VCaP (cell line): ENCODE measurements around the gene ERVW-1.

Source experiments
- H3K27ac ChIP-seq: fragments of 450-650 bp; 2 replicates; pipeline ENCODE4 v1.5.1; 2017
- TF ChIP-seq, protein P1 (sequence below): fragments of 450-650 bp; conservative IDR thresholded peaks from 2 replicates; pipeline ENCODE4 v1.5.1; 2017; ENCODE audit warnings: mild to moderate bottlenecking, moderate library complexity

ERVW-1 gene

DNA sequence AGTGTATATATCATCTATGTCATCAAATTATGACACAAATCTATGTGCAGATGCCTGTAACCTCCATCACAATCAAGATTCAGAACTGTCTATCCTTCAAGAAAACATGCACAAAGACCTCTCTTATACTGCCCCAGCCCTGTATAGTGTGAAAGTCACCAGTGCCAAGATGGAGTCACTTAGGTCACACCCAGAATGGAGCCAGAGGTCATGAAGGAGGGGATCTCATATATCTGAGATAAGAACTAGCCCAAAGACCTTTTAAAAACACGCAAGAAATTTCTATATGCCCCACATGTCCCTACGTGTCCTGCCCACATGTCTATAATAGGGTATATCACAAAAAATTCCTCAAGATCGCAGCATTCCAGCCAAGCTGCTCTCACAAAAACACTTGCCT is 50.6 kb downstream of the ERVW-1 start:
- TF ChIP-seq, protein P1, sequence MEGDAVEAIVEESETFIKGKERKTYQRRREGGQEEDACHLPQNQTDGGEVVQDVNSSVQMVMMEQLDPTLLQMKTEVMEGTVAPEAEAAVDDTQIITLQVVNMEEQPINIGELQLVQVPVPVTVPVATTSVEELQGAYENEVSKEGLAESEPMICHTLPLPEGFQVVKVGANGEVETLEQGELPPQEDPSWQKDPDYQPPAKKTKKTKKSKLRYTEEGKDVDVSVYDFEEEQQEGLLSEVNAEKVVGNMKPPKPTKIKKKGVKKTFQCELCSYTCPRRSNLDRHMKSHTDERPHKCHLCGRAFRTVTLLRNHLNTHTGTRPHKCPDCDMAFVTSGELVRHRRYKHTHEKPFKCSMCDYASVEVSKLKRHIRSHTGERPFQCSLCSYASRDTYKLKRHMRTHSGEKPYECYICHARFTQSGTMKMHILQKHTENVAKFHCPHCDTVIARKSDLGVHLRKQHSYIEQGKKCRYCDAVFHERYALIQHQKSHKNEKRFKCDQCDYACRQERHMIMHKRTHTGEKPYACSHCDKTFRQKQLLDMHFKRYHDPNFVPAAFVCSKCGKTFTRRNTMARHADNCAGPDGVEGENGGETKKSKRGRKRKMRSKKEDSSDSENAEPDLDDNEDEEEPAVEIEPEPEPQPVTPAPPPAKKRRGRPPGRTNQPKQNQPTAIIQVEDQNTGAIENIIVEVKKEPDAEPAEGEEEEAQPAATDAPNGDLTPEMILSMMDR, result no peak
- H3K27ac ChIP-seq, result no peak overlapping the region

DNA sequence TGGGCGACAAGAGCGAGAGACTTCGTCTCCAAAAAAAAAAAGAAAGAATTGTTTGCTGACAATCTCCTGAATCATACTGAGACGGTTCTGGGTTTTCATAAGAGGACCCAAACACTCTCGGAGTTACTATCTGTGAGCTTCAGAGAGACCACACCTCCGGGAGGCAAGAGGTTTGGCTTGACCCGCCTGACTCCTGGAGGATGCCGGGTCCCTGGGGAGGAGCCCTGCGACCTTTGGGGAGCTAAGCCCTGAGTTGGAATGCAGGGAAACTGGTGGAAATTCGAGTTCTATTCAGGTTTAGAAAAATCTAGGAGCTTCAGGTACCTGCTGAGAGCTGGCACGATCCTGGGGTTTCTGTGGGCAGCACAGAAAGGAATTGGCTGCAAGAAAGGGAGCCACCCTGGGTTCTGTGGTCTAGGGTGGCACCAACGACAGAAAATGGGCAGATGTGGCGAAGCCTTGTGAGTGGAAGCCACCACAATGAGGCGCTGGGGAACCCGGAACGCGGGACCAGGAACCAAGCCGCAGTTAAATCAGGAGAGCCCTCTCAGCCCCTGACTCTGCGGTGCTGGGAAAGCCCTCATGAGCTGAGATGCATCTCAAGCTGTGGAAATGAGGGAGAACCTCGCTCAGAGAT is 52.3 kb downstream of the ERVW-1 start:
- TF ChIP-seq, protein P1, result no peak
- no peak overlapping the region for H3K27ac ChIP-seq

DNA sequence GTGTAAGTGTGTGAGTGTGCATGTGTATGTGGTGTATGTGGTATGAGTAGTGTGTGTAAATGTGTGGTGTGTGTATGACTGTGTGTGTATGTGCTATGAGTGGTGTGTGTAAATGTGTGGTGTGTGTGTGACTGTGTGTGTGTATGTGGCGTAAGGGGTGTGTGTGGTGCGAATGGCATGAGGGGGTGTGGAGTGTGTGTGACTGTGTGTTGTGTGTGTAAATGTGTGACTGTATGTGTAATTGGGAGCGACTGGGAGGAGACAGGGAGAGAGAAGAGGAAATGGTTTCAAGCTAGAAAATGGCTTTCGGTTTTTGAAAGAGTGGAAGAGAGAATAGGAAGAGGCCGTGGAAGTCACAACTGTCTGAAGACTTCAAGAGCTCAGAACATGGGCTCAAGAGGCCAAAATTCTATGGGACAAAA is 54.0 kb downstream of the ERVW-1 start:
- TF ChIP-seq, protein P1, result no peak
- H3K27ac ChIP-seq, result peak overlapping the region; percentile 4; the same call in 1 of the 2 replicates

DNA sequence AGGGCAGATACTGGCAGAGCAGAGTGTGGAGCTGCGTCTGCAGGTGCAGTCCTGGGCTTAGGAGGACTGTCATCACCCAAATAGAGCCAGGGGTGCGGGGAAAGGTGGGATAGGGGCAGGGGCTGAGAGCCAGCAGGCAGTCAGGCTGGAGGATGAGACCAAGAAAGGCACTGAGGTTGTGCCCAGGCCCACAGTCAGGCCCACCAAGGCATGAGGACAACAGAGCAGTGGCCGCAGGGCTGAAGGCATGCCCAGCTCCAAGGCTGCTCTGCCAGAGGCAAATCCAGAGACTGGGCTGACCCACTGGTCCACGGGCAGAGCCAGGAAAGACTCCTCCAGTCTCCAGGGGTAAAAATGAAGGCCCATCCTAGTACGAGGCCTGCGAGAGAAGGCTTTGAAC is 54.8 kb downstream of the ERVW-1 start:
- TF ChIP-seq, protein P1, result no peak
- no peak overlapping the region for H3K27ac ChIP-seq

DNA sequence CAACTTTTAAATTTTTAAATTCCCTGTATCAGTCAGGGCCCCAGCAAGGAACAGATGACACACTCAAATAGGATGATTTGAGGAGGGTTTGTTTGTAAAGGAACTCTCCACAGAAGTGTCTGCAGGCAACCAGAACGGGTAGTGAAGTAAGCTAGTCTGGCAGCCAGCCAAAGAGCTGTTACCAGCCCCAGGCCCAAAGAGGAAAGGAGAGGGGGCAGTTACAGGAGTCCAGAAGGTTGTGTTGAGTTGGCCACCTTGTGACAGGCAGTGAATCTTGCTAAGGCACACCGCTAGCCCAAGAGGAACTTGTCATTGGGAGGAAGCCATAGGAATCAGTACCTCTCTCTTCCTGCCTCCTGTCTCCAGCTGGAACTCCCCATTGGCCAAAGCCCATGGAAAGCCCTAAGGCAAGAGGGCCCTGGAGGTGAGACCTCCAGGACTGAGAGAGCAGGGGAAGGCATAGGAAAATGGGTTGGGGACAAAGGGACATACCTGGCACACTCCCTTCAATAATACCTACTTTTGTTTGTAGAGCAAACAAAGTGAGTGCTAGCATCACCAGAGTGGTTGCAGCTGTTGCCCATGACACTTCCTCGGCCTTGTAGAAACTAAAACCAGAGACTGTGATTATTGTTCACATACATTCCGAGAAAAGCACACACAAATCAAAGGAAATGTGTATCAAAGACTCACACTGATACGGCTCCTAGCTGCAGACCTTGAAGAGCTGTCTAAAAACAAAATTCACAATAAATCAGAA is 55.9 kb downstream of the ERVW-1 start:
- TF ChIP-seq, protein P1, result no peak
- peak overlapping the region; percentile 43 for H3K27ac ChIP-seq
